Transverse colon (tissue), 4 donors: ENCODE data around the gene STAT5B. TPM values are rescaled to one million over a fixed set of nuclear protein-coding genes. Genes with fewer than 3 reads are reported as not detected.
"Not testable (repeated sequence)": the region's sequence is repeated elsewhere in the genome, so short reads cannot be mapped to it uniquely, and the experiment has no call there.

Source experiments
- DNase-seq: peaks from one replicate; pipeline ENCODE4 v3.0.0-alpha.2; 2019
- H3K27ac ChIP-seq, 4 donors: fragments of 200-600 bp; sonication (generic); 2 replicates each; pipeline ENCODE4 v1.5.1; 2016 to 2018; ENCODE audit warnings: inconsistent platforms in 4 of 4
- H3K27me3 ChIP-seq: fragments of 200-600 bp; sonication (generic); 2 replicates; pipeline ENCODE4 v1.5.1; 2017; ENCODE audit warnings: inconsistent platforms
- H3K36me3 ChIP-seq, 4 donors: fragments of 200-600 bp; sonication (generic); 2 replicates each; pipeline ENCODE4 v1.5.1; 2017 to 2019; ENCODE audit warnings: inconsistent platforms in 4 of 4
- H3K4me1 ChIP-seq, 4 donors: fragments of 200-600 bp; sonication (generic); 2 replicates each; pipeline ENCODE4 v1.5.1; 2017 to 2020; ENCODE audit warnings: inconsistent platforms in 4 of 4
- H3K4me3 ChIP-seq, 4 donors: fragments of 200-600 bp; sonication (generic); 1 replicate in 1 of 4; 2 replicates in 3 of 4; pipeline versions ENCODE4 v1.5.1 to v1.6.1; 2017 to 2019; ENCODE audit warnings: inconsistent platforms in 4 of 4
- H3K9me3 ChIP-seq, 2 donors: fragments of 200-600 bp; sonication (generic); 2 replicates each; pipeline ENCODE4 v1.5.1; 2017 to 2019; ENCODE audit warnings: inconsistent platforms in 2 of 2
- CTCF ChIP-seq, 5 experiments: fragments of 200-600 bp in 3 of 5; fragments of 450-650 bp in 2 of 5; sonication (generic) in 3 of 5; IDR thresholded peaks; 1 replicate in 2 of 5; 2 replicates in 3 of 5; pipeline ENCODE4 v1.5.1; 2016 to 2017; ENCODE audit warnings: antibody characterized with exemption in 5 of 5, inconsistent platforms in 3 of 5, mild to moderate bottlenecking in 2 of 5, moderate library complexity in 1 of 5
- EP300 ChIP-seq: sonication (generic); formaldehyde crosslinking; IDR thresholded peaks from one replicate; pipeline ENCODE4 v1.6.1; 2017; ENCODE audit warnings: antibody characterized with exemption, low read depth
- POLR2A ChIP-seq: fragments of 450-650 bp; IDR thresholded peaks from one replicate; pipeline ENCODE4 v1.6.1; 2016; ENCODE audit warnings: antibody characterized with exemption, mild to moderate bottlenecking, moderate library complexity
- POLR2AphosphoS5 ChIP-seq, 3 donors: sonication (generic); formaldehyde crosslinking; IDR thresholded peaks; one replicate each; pipeline ENCODE4 v1.6.1; 2016; ENCODE audit warnings: antibody characterized with exemption in 3 of 3
- WGBS, 2 donors: methylation state at CpG; one replicate each; pipeline ENCODE4 v1.1.5; 2018; ENCODE audit warnings: low coverage in 1 of 2; 5-methylcytosine and 5-hydroxymethylcytosine counted together
- in situ Hi-C, 4 donors: fragments of 200-750 bp; cut with MboI; loops; one replicate each; pipeline versions ENCODE4 v1.15.0 to v1.15.1; 2017; ENCODE audit warnings: low sequenced_read_pairs in 3 of 4, low pct_ligation_motif_present in 1 of 4, low pct_unique_long_range_greater_than_20kb in 1 of 4
- intact Hi-C: fragments of 100-400 bp; cut with DNase I; formaldehyde crosslinking; loops from one replicate; pipeline ENCODE4 v1.15.1; 2023; ENCODE audit warnings: low total_unique reads
- total RNA-seq, 4 donors: library from RNA; depleted of rRNA; stranded (reverse); fragments of >200 nt; gene quantifications; one replicate each; pipeline ENCODE4 v1.1.0, GENCODE V29; 2016

STAT5B gene
- total RNA-seq, 4 donors from 2014 or later: 51.3 to 151 (median 79.1) TPM

GRCh38 chr17:42221886-42222745 lies 54.1 kb downstream of the STAT5B start:
- Histone ChIP-seq H3K4me3 (no peak overlapping the region), H3K27ac (no peak overlapping the region), H3K27me3 (no peaks in the 10 kb centered on the region), H3K4me1 (no peaks in the 10 kb centered on the region), H3K9me3 (no peaks in the 10 kb centered on the region), H3K36me3 (peaks cover 0 to 27% (median 13%) of the 10 kb centered on the region in 4 donors)
- 58% methylated on average over 3 of the region's 3 CpGs; no CpG with 5 or more reads in 1 of the 2 donors for WGBS, 2 donors
- DNase-seq: peak; percentile 44
- intact Hi-C loops (no loop called here), in situ Hi-C loops (no loop called here)
- TF ChIP-seq EP300: no peak
- peak; percentile 38 to 51 (median 50) for TF ChIP-seq CTCF (IDR thresholded peaks at IDR 0.05)

- DNase-seq, in situ Hi-C loops, H3K27ac ChIP-seq, H3K4me3 ChIP-seq, H3K4me1 ChIP-seq, H3K9me3 ChIP-seq, H3K27me3 ChIP-seq, intact Hi-C loops: not testable (repeated sequence)
- no CpG with 5 or more reads among the region's 17 CpGs for WGBS, 2 donors
- H3K36me3 ChIP-seq: peaks cover 0 to 52% (median 23%) of the 10 kb centered on the region in 4 donors
These were observed 56.9 kb downstream of the STAT5B start for GRCh38 chr17:42219280-42219679.

GRCh38 chr17:42214156-42214555 lies 62.0 kb downstream of the STAT5B start:
- no peak for DNase-seq
- no peak overlapping the region for H3K4me3 ChIP-seq
- WGBS, 2 donors: 87 to 90% methylated on average over 2 of the region's 2 CpGs
- peaks cover 0 to 68% (median 24%) of the 10 kb centered on the region in 4 donors for H3K36me3 ChIP-seq
- no peaks in the 10 kb centered on the region for H3K9me3 ChIP-seq
- in situ Hi-C loops (no loop called here), intact Hi-C loops (no loop called here)
- H3K27ac ChIP-seq: no peak overlapping the region
- H3K27me3 ChIP-seq: no peaks in the 10 kb centered on the region
- no peak for TF ChIP-seq EP300
- peaks cover 0 to 3% (median 1%) of the 10 kb centered on the region in 4 donors for H3K4me1 ChIP-seq

- no peak overlapping the region for H3K4me3 ChIP-seq
- peak overlapping the region; percentile 9 to 65 (median 20) for H3K27ac ChIP-seq
- in situ Hi-C loops (no loop called here), intact Hi-C loops (no loop called here)
- no peaks in the 10 kb centered on the region for H3K27me3 ChIP-seq
- H3K36me3 ChIP-seq: peaks cover 0 to 64% (median 22%) of the 10 kb centered on the region in 4 donors
- H3K9me3 ChIP-seq: no peaks in the 10 kb centered on the region
- WGBS, 2 donors: 65 to 79% methylated on average over 6 to 7 of the region's 7 CpGs
- no peak for DNase-seq
- peaks cover 0 to 3% (median 1%) of the 10 kb centered on the region in 4 donors for H3K4me1 ChIP-seq
- TF ChIP-seq CTCF (IDR thresholded peaks at IDR 0.05) (no peak), EP300 (no peak), POLR2AphosphoS5 (IDR thresholded peaks at IDR 0.05) (no peak), POLR2A (no peak)
These were observed 63.8 kb downstream of the STAT5B start for GRCh38 chr17:42212382-42212781.

GRCh38 chr17:42211921-42212341 lies 64.3 kb downstream of the STAT5B start:
- WGBS, 2 donors: 52% methylated on average over 9 of the region's 9 CpGs; no CpG with 5 or more reads in 1 of the 2 donors
- Histone ChIP-seq H3K27ac (peak overlapping the region; percentile 9 to 65 (median 34)), H3K36me3 (peaks cover 0 to 61% (median 22%) of the 10 kb centered on the region in 4 donors)
- DNase-seq: peak; percentile 45
- peak in 2 of 3 donors; percentile 44 to 48 for TF ChIP-seq POLR2AphosphoS5 (IDR thresholded peaks at IDR 0.05)
- intact Hi-C loops, H3K9me3 ChIP-seq, H3K4me3 ChIP-seq, in situ Hi-C loops, H3K4me1 ChIP-seq, H3K27me3 ChIP-seq: not testable (repeated sequence)
